GM18520 (cell line): ENCODE data around the gene RYR2.

ENCODE experiments used
- ATAC-seq: cut with Tn5 transposase; IDR thresholded peaks from one replicate; pipeline ENCODE4 v1.9.1; 2021; ENCODE audit not compliant: unreplicated experiment

Gene RYR2

GRCh38 chr1:237041795-237042525, at the start of gene RYR2:
Gene RYR2 (plus strand): TSS chr1:237042184. CDS start chr1:237042522, 338 bp downstream.
- ATAC-seq = no peak

GRCh38 chr1:236992449-236992848, 49.5 kb upstream of the RYR2 start:
- ATAC-seq = no peak

- ATAC-seq = no peak
These were observed 47.5 kb upstream of the RYR2 start for GRCh38 chr1:236994450-236994849.

- ATAC-seq = no peak
These were observed 44.6 kb upstream of the RYR2 start for GRCh38 chr1:236997361-236997760.

- no peak for ATAC-seq
These were observed 44.1 kb upstream of the RYR2 start for GRCh38 chr1:236997882-236998281.

- ATAC-seq = no peak
These were observed 43.4 kb upstream of the RYR2 start for GRCh38 chr1:236998546-236998945.

- ATAC-seq = no peak
These were observed 41.8 kb upstream of the RYR2 start for GRCh38 chr1:237000191-237000590.

- no peak for ATAC-seq
These were observed 38.5 kb upstream of the RYR2 start for GRCh38 chr1:237003516-237003915.

GRCh38 chr1:237004116-237004515, 37.9 kb upstream of the RYR2 start, which contains the start of gene MT1HL1:
Gene MT1HL1 (minus strand): TSS chr1:237004441. CDS start chr1:237004372, 69 bp downstream.
- ATAC-seq = no peak

GRCh38 chr1:237005674-237006073, 36.3 kb upstream of the RYR2 start:
- no peak for ATAC-seq

GRCh38 chr1:237007147-237007881, 34.7 kb upstream of the RYR2 start:
- no peak for ATAC-seq

- ATAC-seq = no peak
These were observed 32.4 kb upstream of the RYR2 start for GRCh38 chr1:237009611-237010010.

- ATAC-seq = no peak
These were observed 30.6 kb upstream of the RYR2 start for GRCh38 chr1:237011432-237011831.

- ATAC-seq = no peak
These were observed 29.6 kb upstream of the RYR2 start for GRCh38 chr1:237012361-237012760.

GRCh38 chr1:237012788-237013383, 29.1 kb upstream of the RYR2 start:
- no peak for ATAC-seq

- ATAC-seq = no peak
These were observed 28.4 kb upstream of the RYR2 start for GRCh38 chr1:237013608-237014007.

GRCh38 chr1:237016626-237017025, 25.4 kb upstream of the RYR2 start:
- ATAC-seq = no peak

GRCh38 chr1:237018896-237019295, 23.1 kb upstream of the RYR2 start:
- ATAC-seq = no peak

GRCh38 chr1:237025358-237026074, 16.5 kb upstream of the RYR2 start:
- ATAC-seq = no peak

GRCh38 chr1:237029240-237029639, 12.7 kb upstream of the RYR2 start:
- ATAC-seq = no peak

- ATAC-seq = no peak
These were observed 12.0 kb upstream of the RYR2 start for GRCh38 chr1:237029850-237030535.
